ENCODE data around the gene OTOG.

DNA sequence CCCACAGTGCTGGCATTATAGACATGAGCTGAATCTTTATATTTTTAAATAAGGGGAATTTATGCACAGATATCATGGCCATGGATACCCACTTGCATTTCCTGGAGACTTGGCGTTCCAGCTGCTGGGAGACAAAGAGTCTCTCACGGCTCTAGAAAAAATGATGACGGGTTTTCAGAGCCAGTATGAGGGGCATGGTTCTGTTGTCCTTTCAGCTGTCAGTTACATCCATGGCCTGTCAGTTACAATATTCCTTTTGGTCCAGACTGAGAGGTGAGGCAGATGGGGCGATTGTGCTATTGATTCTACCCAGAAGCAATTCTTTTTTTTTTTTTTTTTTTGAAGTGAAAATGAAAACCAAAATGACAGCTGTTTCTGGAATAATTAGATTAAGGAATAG lies 32.6 kb upstream of the OTOG start:
- no peak for TF ChIP-seq POLR2A (IDR thresholded peaks at IDR 0.05)
- TF ChIP-seq, protein P1, sequence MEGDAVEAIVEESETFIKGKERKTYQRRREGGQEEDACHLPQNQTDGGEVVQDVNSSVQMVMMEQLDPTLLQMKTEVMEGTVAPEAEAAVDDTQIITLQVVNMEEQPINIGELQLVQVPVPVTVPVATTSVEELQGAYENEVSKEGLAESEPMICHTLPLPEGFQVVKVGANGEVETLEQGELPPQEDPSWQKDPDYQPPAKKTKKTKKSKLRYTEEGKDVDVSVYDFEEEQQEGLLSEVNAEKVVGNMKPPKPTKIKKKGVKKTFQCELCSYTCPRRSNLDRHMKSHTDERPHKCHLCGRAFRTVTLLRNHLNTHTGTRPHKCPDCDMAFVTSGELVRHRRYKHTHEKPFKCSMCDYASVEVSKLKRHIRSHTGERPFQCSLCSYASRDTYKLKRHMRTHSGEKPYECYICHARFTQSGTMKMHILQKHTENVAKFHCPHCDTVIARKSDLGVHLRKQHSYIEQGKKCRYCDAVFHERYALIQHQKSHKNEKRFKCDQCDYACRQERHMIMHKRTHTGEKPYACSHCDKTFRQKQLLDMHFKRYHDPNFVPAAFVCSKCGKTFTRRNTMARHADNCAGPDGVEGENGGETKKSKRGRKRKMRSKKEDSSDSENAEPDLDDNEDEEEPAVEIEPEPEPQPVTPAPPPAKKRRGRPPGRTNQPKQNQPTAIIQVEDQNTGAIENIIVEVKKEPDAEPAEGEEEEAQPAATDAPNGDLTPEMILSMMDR (IDR thresholded peaks at IDR 0.05) = no peak
- TF ChIP-seq EP300 (IDR thresholded peaks at IDR 0.05) = no peak

All from ovary (tissue), 3 donors.